Transverse colon (tissue), 4 donors: ENCODE data around the gene FOXL3.

Experiments used
- CTCF ChIP-seq, 5 experiments: fragments of 200-600 bp in 3 of 5; fragments of 450-650 bp in 2 of 5; sonication (generic) in 3 of 5; IDR thresholded peaks; 1 replicate in 2 of 5; 2 replicates in 3 of 5; pipeline ENCODE4 v1.5.1; 2016 to 2017; ENCODE audit warnings: antibody characterized with exemption in 5 of 5, inconsistent platforms in 3 of 5, mild to moderate bottlenecking in 2 of 5, moderate library complexity in 1 of 5
- POLR2AphosphoS5 ChIP-seq, 3 donors: sonication (generic); formaldehyde crosslinking; IDR thresholded peaks; one replicate each; pipeline ENCODE4 v1.6.1; 2016; ENCODE audit warnings: antibody characterized with exemption in 3 of 3

- TF ChIP-seq CTCF (IDR thresholded peaks at IDR 0.05) (no peak), POLR2AphosphoS5 (IDR thresholded peaks at IDR 0.05) (no peak)
These were observed 2.3 kb downstream of the FOXL3 start for GRCh38 chr7:292226-292625.
